Effector CD8-positive, alpha-beta T cell (primary cell): ENCODE data around the gene EFCAB5.
"Not testable (repeated sequence)": the region's sequence is repeated elsewhere in the genome, so short reads cannot be mapped to it uniquely, and the experiment has no call there.

ENCODE experiments used
- DNase-seq: peaks from one replicate; lab custom pipeline; 2025; lab: John Stamatoyannopoulos, UW
- total RNA-seq, 4 experiments: gene quantifications; one replicate each; lab custom pipeline; 2026; lab: John Stamatoyannopoulos, UW

Gene EFCAB5
- 1.3 to 3.5 (median 1.4) reads per million in 4 experiments for total RNA-seq

DNA sequence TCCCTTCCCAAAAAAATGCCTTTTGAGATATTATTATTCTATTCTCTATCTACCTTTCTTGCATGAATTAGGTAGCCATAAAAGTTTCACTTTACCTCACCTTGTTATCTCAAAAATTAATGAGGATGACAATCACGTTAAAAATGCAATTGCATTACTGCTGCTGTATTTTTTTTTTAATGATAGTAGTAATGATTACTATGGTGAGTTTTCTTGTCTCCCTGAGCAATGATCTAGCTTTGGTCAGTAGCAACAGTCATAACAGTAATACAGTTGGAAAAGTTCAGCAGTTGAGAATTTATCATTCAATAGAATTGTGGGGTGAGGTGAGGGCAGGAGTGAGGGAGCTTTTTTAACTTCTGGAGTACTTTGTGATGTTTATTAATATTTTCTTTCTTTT, at the start of gene EFCAB5:
Gene EFCAB5, plus strand, starts transcription at position 301 of the 400 bp plus-strand sequence. CDS start 163 bp downstream, outside the sequence.
- no peak for DNase-seq

- no peak for DNase-seq
Measured at GRCh38 chr17:29892201-29892600, 49.2 kb upstream of the EFCAB5 start.

DNA sequence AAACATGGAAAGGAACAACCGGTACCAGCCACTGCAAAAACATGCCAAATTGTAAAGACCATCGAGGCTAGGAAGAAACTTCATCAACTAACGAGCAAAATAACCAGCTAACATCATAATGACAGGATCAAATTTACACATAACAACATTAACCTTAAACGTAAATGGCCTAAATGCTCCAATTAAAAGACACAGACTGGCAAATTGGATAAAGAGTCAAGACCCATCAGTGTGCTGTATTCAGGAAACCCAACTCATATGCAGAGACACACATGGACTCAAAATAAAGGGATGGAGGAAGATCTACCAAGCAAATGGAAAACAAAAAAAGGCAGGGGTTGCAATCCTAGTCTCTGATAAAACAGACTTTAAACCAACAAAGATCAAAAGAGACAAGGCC, 44.3 kb upstream of the EFCAB5 start:
- DNase-seq, result not testable (repeated sequence)

- DNase-seq, result no peak
Measured at GRCh38 chr17:29903471-29903870, 38.0 kb upstream of the EFCAB5 start.

GRCh38 chr17:29905086-29905878, 36.2 kb upstream of the EFCAB5 start:
- no peak for DNase-seq

DNA sequence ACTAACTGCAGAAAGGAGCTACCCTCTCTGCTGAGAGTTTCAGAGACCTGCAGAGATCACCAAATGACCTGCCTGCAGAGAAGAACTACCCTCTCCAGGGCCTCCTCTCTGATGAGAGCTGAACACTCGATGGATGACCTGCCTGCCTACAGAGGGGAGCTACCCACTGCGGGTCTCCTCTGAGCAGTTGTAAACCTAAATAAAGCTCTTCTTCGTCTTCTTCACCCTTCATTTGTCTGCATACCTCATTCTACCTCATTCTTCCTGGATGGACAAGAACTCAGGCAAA, 35.6 kb upstream of the EFCAB5 start:
- no peak for DNase-seq

DNA sequence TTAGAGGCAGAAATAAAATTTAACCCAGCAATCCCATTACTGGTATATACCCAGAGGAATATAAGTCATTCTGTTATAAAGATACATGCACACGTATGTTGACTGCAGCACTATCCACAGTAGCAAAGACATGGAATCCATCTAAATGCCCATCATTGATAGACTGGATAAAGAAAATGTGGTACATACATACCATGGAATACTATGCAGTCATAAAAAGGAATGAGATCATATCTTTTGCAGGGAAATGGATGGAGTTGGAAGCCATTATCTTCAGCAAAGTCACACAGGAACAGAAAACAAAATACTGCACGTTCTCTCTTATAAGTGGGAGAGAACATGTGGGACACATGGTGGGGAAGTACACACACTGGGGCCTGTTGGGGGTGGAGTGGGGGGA, 34.5 kb upstream of the EFCAB5 start:
- DNase-seq, result no peak

GRCh38 chr17:29909236-29910003, 32.0 kb upstream of the EFCAB5 start:
- DNase-seq, result no peak

- DNase-seq, result no peak
Measured at GRCh38 chr17:29911641-29912177, 29.7 kb upstream of the EFCAB5 start.

DNA sequence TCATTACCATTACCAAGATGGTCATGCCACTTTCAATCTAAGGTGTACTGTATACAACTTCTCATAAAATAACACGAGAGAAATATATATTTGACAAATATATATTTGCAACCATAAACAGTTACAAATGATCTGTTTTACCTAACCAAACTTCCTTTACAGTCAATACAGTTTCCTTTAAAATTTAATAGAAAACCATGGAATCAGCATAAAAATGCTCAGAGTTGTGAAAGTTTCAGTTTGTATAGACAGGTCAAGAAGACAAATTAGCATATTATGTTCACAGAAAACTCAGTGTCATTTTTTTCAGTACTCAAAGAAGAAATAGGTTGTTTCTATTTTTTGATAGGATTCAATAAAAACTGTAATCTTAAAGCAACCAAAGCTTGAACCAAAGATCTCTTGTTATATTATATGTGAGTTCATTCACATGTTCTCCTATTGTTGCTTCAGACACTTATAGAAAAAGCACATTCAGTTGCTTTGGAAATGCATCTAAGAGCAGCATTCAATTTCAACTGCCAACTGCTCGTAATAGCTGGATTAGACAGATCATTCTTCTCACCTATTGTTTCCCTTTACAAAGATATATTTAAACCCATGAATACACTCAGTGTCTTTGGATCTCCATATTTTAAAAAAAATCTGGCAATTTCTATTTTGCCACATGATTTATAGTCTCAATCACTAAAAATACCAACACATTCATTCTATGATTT, 26.5 kb upstream of the EFCAB5 start:
- DNase-seq, result no peak

DNA sequence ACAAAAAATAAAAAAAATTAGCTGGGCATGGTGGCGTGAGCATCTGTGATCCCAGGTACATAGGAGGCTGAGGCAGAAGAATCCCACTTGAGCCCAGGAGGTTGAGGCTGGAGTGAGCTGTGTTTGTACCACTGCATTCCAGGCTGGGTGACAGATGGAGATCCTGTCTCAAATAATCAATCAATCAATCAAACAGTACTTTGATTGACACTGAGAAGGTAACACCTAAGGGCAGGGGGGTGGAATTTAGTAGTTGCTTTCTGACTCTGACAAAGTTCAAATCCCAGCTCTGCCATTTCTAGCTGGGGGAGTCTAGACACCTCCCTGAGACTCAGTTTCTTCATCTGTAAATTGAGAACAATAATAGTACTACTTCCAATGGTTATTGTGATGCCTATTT, 23.4 kb upstream of the EFCAB5 start:
- DNase-seq, result no peak

DNA sequence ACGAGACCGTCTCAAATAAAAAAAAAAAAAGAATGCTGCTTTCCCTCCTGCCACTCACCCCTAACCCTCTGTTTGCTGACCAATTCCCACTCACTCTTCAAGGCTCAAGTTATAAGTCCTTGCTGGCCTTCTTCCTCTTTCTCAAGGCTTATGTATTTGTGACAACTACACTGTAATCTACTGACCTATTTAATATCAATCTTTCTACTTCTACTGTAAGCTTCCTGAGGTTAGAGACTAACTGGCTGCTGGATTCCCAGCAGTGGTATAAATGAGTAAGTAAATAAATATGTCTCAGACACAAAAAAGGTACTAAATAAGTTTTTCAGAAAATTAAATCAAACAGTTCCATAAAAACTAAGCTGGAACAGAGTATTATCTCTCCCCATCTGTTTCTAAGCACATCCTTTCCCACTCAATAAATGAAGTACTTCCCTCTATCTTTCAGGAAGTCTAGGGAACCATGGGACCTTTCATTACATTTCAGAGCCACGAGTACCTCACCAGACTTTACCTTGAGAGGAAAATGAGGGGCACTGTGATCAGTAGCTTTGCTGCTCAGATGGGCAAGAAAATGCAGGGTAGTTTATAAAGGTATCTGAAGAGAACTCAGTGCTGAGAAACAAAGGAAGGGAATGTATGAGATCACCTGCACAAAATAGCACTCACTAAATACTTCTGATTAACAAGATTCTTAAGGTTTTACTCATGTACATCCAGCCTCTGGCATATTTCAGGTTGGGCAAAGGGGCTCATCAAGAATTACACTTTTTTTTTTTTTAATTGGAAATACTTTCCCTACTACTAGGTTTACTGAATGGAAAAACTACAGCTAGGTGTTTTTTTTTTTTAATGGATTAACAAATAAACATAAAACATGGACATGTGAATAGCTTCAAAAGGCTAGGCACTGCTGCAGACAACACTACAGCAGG, 22.2 kb upstream of the EFCAB5 start:
- DNase-seq, result no peak

GRCh38 chr17:29924786-29925185, 16.6 kb upstream of the EFCAB5 start:
- no peak for DNase-seq

GRCh38 chr17:29927546-29927945, 13.9 kb upstream of the EFCAB5 start:
- no peak for DNase-seq

DNA sequence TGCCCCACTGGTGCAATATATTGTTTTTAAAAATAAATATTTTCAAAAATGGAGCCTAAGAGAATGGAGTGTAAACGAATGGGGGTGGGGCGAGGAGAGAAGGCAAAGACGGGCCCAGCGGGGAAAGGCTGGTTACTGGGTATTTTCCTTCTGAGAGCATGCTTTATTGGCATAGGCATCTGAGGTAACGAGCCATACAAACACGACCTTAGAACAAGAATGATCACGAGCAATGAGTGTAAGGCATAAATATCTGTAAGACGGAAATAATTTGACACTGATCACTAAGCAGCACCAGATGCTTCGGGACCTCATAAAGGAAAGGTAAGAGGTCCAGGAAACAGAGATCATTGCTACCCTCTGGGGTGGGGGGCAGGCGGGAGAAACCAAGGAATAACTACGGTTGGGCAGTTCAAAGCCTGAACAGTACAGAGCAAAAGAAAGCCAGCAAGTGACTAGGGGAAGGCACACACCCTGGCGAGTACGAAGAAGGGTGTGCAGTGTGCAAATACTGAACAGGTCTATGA, 12.4 kb upstream of the EFCAB5 start:
- no peak for DNase-seq

DNA sequence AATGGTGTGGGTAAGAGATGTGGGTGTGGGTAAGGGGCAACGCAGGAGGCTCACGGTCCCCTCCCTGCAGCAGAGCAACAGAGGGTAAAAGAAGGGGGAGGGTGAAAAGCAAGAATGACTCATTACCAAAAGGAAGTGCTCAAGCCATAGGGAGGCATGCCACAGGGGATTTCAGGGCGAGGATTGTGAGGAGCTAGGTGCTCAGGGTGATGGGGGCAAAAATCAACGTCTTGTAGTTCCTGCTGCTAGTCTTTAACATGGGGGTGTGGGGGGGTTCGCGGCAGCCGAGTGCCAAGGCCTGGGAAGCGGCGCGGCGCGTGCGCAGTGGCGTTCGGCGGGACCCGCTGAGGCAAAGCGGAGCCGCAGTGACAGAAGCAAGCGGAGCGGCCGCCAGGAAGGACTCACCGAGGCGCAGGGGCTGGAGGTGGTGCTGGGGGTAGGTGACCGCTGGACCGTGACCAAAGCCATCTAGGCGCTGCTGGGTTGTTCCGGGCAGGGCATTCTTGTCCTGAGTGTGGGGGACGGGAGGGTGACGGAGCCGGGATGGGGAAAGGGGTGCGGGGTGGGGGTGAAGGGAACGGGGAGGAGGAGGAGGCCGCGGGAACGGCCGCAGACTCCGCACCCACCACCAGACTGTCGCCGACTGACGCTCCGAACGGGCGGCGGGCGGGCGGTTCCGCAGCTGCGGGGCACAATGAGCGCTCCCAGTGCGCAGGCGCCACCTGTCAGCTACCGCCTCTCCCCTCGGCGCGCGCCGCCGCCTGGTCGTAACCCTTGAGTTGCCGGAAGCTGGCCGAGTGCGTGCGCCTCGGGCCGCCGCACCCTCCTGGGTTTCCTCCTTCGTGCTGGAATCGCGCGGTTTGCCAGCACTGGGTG, 11.7 kb upstream of the EFCAB5 start, which contains the start of gene SSH2:
Gene SSH2, minus strand, starts transcription at position 696 of the 876 bp plus-strand sequence. Its CDS starts 228 bp downstream, at position 468.
- peak; percentile 82 for DNase-seq

GRCh38 chr17:29930409-29931010, 10.9 kb upstream of the EFCAB5 start:
- no peak for DNase-seq

DNA sequence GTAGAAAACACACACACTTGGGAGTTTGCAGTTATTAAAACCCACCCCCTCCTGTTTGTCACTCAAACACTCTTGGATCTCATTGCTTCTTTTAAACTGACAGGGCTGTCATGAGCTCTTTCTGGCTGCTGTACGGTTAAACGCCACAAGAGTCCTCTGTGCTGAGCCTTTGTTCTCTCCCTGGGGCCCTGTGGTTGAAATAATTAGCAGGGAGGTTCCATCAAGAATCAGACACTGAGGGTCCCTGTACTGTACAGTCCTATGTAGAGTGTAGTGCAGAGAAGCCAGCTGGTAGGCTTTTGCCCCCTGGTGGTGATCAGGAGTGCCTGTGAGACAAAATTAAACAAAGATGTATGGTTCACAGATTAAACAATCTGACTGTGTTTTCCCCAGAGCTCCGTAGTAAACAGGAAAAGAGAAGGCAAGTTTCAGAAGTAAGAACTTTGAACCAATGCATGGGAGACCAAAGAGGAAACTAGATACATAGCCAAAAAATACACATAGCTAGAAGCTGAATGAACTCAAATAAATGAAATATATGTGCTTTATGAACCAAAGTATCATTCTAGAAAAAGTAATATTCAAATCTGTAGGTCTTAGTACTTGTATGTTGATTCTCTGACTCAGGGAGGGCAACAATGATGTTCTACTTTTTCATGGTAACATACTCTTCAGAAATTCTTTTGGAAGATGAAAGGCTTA, 10.1 kb upstream of the EFCAB5 start:
- DNase-seq, result peak; percentile 53

- no peak for DNase-seq
Measured at GRCh38 chr17:29933379-29933778, 8.1 kb upstream of the EFCAB5 start.
